Measurements from ENCODE around the gene ABCA12. TPM values are rescaled to one million over a fixed set of nuclear protein-coding genes. Genes with fewer than 3 reads are reported as not detected.

Gene ABCA12
- polyA plus RNA-seq, 1 of the 3 experiments (the other 2 are of a cell fraction): 0.07 TPM

DNA sequence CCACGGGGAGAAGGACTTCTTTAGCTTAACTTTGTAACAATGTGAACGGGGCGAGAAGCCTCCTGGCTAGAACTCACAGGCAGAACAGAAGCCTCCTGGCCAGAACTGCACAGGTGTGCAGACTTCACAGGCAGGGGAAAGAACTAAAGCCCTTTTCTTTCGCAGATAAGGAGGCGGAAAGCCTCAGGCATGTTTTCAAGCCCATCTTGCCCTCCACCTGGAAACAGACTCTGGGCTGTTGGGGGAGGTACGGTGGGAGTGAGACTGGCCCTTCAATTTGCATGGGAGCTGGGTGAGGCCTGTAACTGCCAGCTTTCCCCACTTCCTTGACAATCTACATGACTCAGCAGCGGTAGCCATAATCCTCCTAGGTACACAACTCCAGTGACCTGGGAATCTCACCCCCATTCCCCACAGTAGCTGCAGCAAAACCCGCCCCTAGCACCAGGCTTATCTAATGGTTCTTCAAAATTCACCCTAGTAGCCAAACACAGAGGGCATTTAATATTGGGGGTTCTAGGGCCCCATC lies 22.9 kb upstream of the ABCA12 start:
- WGBS (ENCODE audit: low lambda C conversion rate): 77% methylated on average over 8 of the region's 8 CpGs
- Histone ChIP-seq H3K9ac (no peak overlapping the region), H3K4me3 (ENCODE audit: low read depth in 2 of 2, low read length in 1 of 2) (no peak overlapping the region), H3K27ac (ENCODE audit: low read depth in 2 of 2, low read length in 1 of 2) (no peak overlapping the region), H3K9me2 (no peaks in the 10 kb centered on the region), H3K27me3 (ENCODE audit: insufficient read depth) (no peaks in the 10 kb centered on the region), H3K4me1 (ENCODE audit: control insufficient read depth in 1 of 2, insufficient read depth in 2 of 2, low read depth in 1 of 2, low read length in 1 of 2) (no peaks in the 10 kb centered on the region), H3K36me3 (replicated peaks in 1 of 2; ENCODE audit: control insufficient read depth in 1 of 2, insufficient read depth in 2 of 2, low read length in 1 of 2) (no peaks in the 10 kb centered on the region), H3K4me2 (no peak overlapping the region), H4K20me1 (ENCODE audit: insufficient read depth) (no peaks in the 10 kb centered on the region), H3K79me2 (ENCODE audit: insufficient read depth) (no peaks in the 10 kb centered on the region), H3F3A (replicated peaks; ENCODE audit: insufficient read depth) (no peaks in the 10 kb centered on the region), H3K9me3 (no peaks in the 10 kb centered on the region), H2AFZ (ENCODE audit: low read depth) (no peak overlapping the region)
- DNase-seq: no peak
- CTCF ChIA-PET: no interaction called here
- TF ChIP-seq FOXM1 (IDR thresholded peaks at IDR 0.05; ENCODE audit: low read depth): no peak
- TF ChIP-seq, protein P1, sequence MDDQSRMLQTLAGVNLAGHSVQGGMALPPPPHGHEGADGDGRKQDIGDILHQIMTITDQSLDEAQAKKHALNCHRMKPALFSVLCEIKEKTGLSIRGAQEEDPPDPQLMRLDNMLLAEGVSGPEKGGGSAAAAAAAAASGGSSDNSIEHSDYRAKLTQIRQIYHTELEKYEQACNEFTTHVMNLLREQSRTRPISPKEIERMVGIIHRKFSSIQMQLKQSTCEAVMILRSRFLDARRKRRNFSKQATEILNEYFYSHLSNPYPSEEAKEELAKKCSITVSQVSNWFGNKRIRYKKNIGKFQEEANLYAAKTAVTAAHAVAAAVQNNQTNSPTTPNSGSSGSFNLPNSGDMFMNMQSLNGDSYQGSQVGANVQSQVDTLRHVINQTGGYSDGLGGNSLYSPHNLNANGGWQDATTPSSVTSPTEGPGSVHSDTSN (IDR thresholded peaks at IDR 0.05): no peak
- TF ChIP-seq FOSL2 (IDR thresholded peaks at IDR 0.05; ENCODE audit: borderline replicate concordance, low read depth): no peak
- no peak for TF ChIP-seq TCF12 (IDR thresholded peaks at IDR 0.05)
- TF ChIP-seq, protein P2, sequence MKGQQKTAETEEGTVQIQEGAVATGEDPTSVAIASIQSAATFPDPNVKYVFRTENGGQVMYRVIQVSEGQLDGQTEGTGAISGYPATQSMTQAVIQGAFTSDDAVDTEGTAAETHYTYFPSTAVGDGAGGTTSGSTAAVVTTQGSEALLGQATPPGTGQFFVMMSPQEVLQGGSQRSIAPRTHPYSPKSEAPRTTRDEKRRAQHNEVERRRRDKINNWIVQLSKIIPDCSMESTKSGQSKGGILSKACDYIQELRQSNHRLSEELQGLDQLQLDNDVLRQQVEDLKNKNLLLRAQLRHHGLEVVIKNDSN (IDR thresholded peaks at IDR 0.05; ENCODE audit: borderline replicate concordance, low read depth): no peak
- TF ChIP-seq YY1 (IDR thresholded peaks at IDR 0.05; ENCODE audit: low read depth): no peak
- TF ChIP-seq NFIC (IDR thresholded peaks at IDR 0.05; ENCODE audit: borderline replicate concordance): no peak
- no peak for TF ChIP-seq EZH2phosphoT487 (IDR thresholded peaks at IDR 0.05; ENCODE audit: borderline replicate concordance, low read depth)
- TF ChIP-seq RCOR1 (IDR thresholded peaks at IDR 0.05; ENCODE audit: low read length): no peak
- no peak for TF ChIP-seq SIN3A (IDR thresholded peaks at IDR 0.05; ENCODE audit: borderline replicate concordance, low read depth, low read length)
- TF ChIP-seq RXRA (IDR thresholded peaks at IDR 0.05; ENCODE audit: borderline replicate concordance, low read depth): no peak
- no peak for TF ChIP-seq CHD2 (IDR thresholded peaks at IDR 0.05; ENCODE audit: low read length, partially characterized antibody)
- TF ChIP-seq, protein P3, sequence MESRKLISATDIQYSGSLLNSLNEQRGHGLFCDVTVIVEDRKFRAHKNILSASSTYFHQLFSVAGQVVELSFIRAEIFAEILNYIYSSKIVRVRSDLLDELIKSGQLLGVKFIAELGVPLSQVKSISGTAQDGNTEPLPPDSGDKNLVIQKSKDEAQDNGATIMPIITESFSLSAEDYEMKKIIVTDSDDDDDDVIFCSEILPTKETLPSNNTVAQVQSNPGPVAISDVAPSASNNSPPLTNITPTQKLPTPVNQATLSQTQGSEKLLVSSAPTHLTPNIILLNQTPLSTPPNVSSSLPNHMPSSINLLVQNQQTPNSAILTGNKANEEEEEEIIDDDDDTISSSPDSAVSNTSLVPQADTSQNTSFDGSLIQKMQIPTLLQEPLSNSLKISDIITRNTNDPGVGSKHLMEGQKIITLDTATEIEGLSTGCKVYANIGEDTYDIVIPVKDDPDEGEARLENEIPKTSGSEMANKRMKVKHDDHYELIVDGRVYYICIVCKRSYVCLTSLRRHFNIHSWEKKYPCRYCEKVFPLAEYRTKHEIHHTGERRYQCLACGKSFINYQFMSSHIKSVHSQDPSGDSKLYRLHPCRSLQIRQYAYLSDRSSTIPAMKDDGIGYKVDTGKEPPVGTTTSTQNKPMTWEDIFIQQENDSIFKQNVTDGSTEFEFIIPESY (IDR thresholded peaks at IDR 0.05; ENCODE audit: borderline replicate concordance, low read depth): no peak
- TF ChIP-seq GATA2 (CRISPR knock-in tag; IDR thresholded peaks at IDR 0.05): no peak
- TF ChIP-seq, protein P4, sequence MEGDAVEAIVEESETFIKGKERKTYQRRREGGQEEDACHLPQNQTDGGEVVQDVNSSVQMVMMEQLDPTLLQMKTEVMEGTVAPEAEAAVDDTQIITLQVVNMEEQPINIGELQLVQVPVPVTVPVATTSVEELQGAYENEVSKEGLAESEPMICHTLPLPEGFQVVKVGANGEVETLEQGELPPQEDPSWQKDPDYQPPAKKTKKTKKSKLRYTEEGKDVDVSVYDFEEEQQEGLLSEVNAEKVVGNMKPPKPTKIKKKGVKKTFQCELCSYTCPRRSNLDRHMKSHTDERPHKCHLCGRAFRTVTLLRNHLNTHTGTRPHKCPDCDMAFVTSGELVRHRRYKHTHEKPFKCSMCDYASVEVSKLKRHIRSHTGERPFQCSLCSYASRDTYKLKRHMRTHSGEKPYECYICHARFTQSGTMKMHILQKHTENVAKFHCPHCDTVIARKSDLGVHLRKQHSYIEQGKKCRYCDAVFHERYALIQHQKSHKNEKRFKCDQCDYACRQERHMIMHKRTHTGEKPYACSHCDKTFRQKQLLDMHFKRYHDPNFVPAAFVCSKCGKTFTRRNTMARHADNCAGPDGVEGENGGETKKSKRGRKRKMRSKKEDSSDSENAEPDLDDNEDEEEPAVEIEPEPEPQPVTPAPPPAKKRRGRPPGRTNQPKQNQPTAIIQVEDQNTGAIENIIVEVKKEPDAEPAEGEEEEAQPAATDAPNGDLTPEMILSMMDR (IDR thresholded peaks at IDR 0.05): no peak
- POLR2A ChIA-PET: no interaction called here
